ENCODE data around the gene TBPL2.

TBPL2 gene

DNA sequence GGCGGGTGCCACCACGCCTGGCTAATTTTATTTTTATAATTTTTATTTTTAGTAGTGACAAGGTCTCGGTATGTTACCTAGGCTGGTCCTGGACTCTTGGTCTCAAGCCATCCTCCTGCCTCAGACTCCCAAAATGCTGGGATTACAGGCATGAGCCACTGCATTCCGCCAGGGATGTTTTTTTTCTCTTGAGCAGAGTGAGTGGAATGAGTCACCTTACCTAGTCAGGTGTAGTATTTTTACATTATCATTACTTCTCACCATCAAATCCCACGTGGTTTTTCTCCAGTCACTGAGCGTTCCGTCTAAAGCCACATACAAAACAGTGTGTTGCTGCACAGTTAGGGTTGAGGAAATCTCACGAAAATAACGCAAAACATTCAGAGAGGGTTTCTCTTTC, 870 bp upstream of the TBPL2 start:
- no peak for ATAC-seq
- TF ChIP-seq, protein P1, sequence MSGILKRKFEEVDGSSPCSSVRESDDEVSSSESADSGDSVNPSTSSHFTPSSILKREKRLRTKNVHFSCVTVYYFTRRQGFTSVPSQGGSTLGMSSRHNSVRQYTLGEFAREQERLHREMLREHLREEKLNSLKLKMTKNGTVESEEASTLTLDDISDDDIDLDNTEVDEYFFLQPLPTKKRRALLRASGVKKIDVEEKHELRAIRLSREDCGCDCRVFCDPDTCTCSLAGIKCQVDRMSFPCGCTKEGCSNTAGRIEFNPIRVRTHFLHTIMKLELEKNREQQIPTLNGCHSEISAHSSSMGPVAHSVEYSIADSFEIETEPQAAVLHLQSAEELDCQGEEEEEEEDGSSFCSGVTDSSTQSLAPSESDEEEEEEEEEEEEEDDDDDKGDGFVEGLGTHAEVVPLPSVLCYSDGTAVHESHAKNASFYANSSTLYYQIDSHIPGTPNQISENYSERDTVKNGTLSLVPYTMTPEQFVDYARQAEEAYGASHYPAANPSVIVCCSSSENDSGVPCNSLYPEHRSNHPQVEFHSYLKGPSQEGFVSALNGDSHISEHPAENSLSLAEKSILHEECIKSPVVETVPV (CRISPR knock-in tag; IDR thresholded peaks at IDR 0.05) = no peak
- TF ChIP-seq ZFP3 (CRISPR knock-in tag; IDR thresholded peaks at IDR 0.05) = no peak
- TF ChIP-seq, protein P2, sequence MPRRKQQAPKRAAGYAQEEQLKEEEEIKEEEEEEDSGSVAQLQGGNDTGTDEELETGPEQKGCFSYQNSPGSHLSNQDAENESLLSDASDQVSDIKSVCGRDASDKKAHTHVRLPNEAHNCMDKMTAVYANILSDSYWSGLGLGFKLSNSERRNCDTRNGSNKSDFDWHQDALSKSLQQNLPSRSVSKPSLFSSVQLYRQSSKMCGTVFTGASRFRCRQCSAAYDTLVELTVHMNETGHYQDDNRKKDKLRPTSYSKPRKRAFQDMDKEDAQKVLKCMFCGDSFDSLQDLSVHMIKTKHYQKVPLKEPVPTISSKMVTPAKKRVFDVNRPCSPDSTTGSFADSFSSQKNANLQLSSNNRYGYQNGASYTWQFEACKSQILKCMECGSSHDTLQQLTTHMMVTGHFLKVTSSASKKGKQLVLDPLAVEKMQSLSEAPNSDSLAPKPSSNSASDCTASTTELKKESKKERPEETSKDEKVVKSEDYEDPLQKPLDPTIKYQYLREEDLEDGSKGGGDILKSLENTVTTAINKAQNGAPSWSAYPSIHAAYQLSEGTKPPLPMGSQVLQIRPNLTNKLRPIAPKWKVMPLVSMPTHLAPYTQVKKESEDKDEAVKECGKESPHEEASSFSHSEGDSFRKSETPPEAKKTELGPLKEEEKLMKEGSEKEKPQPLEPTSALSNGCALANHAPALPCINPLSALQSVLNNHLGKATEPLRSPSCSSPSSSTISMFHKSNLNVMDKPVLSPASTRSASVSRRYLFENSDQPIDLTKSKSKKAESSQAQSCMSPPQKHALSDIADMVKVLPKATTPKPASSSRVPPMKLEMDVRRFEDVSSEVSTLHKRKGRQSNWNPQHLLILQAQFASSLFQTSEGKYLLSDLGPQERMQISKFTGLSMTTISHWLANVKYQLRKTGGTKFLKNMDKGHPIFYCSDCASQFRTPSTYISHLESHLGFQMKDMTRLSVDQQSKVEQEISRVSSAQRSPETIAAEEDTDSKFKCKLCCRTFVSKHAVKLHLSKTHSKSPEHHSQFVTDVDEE (CRISPR knock-in tag; IDR thresholded peaks at IDR 0.05) = no peak
- TF ChIP-seq TCF4 (CRISPR knock-in tag; IDR thresholded peaks at IDR 0.05; ENCODE audit: borderline replicate concordance) = no peak
- no peak for TF ChIP-seq SNAI2 (CRISPR knock-in tag; IDR thresholded peaks at IDR 0.05)
- TF ChIP-seq ZC3H10 (CRISPR knock-in tag; IDR thresholded peaks at IDR 0.05) = no peak

GRCh38 chr14:55438066-55438683, 2.2 kb downstream of the TBPL2 start:
- peak; percentile 93 for ATAC-seq
- TF ChIP-seq PATZ1 (CRISPR knock-in tag; IDR thresholded peaks at IDR 0.05; ENCODE audit: borderline replicate concordance) = no peak
- TF ChIP-seq, protein P2 (CRISPR knock-in tag; IDR thresholded peaks at IDR 0.05) = no peak
- no peak for TF ChIP-seq ZC3H10 (CRISPR knock-in tag; IDR thresholded peaks at IDR 0.05)

- no peak for TF ChIP-seq ESRRG (CRISPR knock-in tag; IDR thresholded peaks at IDR 0.05)
- no peak for TF ChIP-seq ZC3H10 (CRISPR knock-in tag; IDR thresholded peaks at IDR 0.05)
- TF ChIP-seq GLIS3 (CRISPR knock-in tag; IDR thresholded peaks at IDR 0.05) = no peak
- TF ChIP-seq RARB (CRISPR knock-in tag; IDR thresholded peaks at IDR 0.05) = no peak
- no peak for ATAC-seq
Observed at GRCh38 chr14:55436931-55437330, 3.5 kb downstream of the TBPL2 start.

DNA sequence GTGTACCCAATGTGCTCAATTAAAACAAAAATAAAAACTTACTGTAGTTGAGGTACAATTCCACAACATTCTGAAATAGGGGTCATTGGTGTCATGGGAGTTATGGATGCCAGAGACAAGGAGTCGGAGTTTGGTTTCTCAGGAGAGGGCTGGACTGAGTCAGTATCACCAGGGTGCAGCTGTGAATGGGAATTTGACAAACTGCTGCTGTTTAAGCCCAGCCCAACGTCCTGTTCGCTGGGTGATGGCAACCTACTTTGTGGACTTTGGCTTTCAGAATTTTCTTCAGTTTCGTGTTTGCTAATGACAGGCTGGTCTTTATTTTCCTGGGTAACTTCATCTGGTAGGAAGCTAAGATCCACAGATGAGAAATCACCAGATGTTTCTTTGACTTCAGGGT, 3.9 kb downstream of the TBPL2 start:
- TF ChIP-seq RARB (CRISPR knock-in tag; IDR thresholded peaks at IDR 0.05) (no peak), ZNF70 (CRISPR knock-in tag; IDR thresholded peaks at IDR 0.05) (no peak), ZFP3 (CRISPR knock-in tag; IDR thresholded peaks at IDR 0.05) (no peak), TOX (CRISPR knock-in tag; IDR thresholded peaks at IDR 0.05; ENCODE audit: borderline replicate concordance) (no peak), GLIS3 (CRISPR knock-in tag; IDR thresholded peaks at IDR 0.05) (no peak)
- no peak for ATAC-seq

- ATAC-seq = no peak
- TF ChIP-seq PPARA (CRISPR knock-in tag; IDR thresholded peaks at IDR 0.05; ENCODE audit: borderline replicate concordance) (no peak), TCF4 (CRISPR knock-in tag; IDR thresholded peaks at IDR 0.05; ENCODE audit: borderline replicate concordance) (no peak), RARB (CRISPR knock-in tag; IDR thresholded peaks at IDR 0.05) (no peak), GLIS3 (CRISPR knock-in tag; IDR thresholded peaks at IDR 0.05) (no peak), BACH2 (CRISPR knock-in tag; IDR thresholded peaks at IDR 0.05; ENCODE audit: borderline replicate concordance) (no peak), ZNF70 (CRISPR knock-in tag; IDR thresholded peaks at IDR 0.05) (no peak), ZFP3 (CRISPR knock-in tag; IDR thresholded peaks at IDR 0.05) (no peak)
- TF ChIP-seq, protein P1 (CRISPR knock-in tag; IDR thresholded peaks at IDR 0.05) = no peak
- TF ChIP-seq, protein P3, sequence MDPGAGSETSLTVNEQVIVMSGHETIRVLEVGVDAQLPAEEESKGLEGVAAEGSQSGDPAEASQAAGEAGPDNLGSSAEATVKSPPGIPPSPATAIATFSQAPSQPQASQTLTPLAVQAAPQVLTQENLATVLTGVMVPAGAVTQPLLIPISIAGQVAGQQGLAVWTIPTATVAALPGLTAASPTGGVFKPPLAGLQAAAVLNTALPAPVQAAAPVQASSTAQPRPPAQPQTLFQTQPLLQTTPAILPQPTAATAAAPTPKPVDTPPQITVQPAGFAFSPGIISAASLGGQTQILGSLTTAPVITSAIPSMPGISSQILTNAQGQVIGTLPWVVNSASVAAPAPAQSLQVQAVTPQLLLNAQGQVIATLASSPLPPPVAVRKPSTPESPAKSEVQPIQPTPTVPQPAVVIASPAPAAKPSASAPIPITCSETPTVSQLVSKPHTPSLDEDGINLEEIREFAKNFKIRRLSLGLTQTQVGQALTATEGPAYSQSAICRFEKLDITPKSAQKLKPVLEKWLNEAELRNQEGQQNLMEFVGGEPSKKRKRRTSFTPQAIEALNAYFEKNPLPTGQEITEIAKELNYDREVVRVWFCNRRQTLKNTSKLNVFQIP (CRISPR knock-in tag; IDR thresholded peaks at IDR 0.05; ENCODE audit: borderline replicate concordance, low read depth) = no peak
- TF ChIP-seq, protein P2 (CRISPR knock-in tag; IDR thresholded peaks at IDR 0.05) = no peak
Observed at GRCh38 chr14:55434805-55435174, 5.6 kb downstream of the TBPL2 start.

Measured in SK-N-SH treated with all-trans-retinoic acid at 6 μM for 48 hours (cell line).